Tibial artery (tissue), 4 donors: Measurements from ENCODE around the gene AMPH.

ENCODE experiments used
- DNase-seq, 2 donors: peaks; one replicate each; pipeline ENCODE4 v3.0.0-alpha.2; 2019
- H3K27ac ChIP-seq, 2 donors: fragments of 200-600 bp; sonication (generic) in 1 of 2; 1 replicate in 1 of 2; 2 replicates in 1 of 2; pipeline ENCODE4 v1.5.1; 2018 to 2019; ENCODE audit warnings: mild to moderate bottlenecking in 1 of 2
- H3K27me3 ChIP-seq, 2 donors: fragments of 200-600 bp; sonication (generic) in 1 of 2; one replicate each; pipeline versions ENCODE4 v1.5.1 to v1.6.0; 2016 to 2019
- H3K36me3 ChIP-seq, 3 donors: fragments of 200-600 bp; sonication (generic) in 2 of 3; one replicate each; pipeline ENCODE4 v1.5.1; 2016 to 2019; ENCODE audit warnings: mild to moderate bottlenecking in 2 of 3
- H3K4me1 ChIP-seq, 4 donors: fragments of 200-600 bp; sonication (generic) in 2 of 4; 1 replicate in 3 of 4; 2 replicates in 1 of 4; pipeline ENCODE4 v1.5.1; 2016 to 2019
- H3K4me3 ChIP-seq, 2 donors: fragments of 200-600 bp; sonication (generic) in 1 of 2; 1 replicate in 1 of 2; 2 replicates in 1 of 2; pipeline ENCODE4 v1.5.1; 2018 to 2019; ENCODE audit warnings: mild to moderate bottlenecking in 2 of 2
- H3K9me3 ChIP-seq, 3 donors: fragments of 200-600 bp; sonication (generic) in 1 of 3; one replicate each; pipeline ENCODE4 v1.5.1; 2016 to 2019
- intact Hi-C: fragments of 100-400 bp; cut with DNase I; formaldehyde crosslinking; loops from one replicate; pipeline ENCODE4 v1.15.0; 2023; ENCODE audit warnings: low total_unique reads
- TF ChIP-seq, protein P1 (sequence below), 2 experiments: fragments of 200-600 bp in 1 of 2; fragments of 450-650 bp in 1 of 2; IDR thresholded peaks; one replicate each; pipeline ENCODE4 v1.5.1; 2017 to 2019; ENCODE audit warnings: antibody characterized with exemption in 2 of 2, mild to moderate bottlenecking in 1 of 2, moderate library complexity in 1 of 2

Gene AMPH

DNA sequence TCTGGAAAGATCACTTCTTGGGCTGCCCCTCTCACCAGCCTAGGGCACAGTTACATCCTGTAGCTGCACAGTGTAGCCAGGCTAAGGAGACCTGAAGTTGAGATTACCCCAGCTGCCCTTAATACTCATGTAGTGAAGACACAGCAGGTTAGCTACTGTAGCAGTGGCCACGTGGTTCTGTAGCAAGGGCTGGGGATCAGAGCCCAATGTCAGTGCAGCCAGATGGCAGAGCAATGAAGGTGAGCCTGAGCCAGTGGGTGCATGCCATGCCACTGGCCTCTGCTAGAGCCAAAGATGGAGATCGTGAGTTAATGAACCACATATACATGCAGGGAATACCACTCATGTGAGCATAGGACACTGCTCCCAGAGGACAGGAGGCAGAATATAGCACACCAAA, 15.5 kb downstream of the AMPH start:
- TF ChIP-seq, protein P1, sequence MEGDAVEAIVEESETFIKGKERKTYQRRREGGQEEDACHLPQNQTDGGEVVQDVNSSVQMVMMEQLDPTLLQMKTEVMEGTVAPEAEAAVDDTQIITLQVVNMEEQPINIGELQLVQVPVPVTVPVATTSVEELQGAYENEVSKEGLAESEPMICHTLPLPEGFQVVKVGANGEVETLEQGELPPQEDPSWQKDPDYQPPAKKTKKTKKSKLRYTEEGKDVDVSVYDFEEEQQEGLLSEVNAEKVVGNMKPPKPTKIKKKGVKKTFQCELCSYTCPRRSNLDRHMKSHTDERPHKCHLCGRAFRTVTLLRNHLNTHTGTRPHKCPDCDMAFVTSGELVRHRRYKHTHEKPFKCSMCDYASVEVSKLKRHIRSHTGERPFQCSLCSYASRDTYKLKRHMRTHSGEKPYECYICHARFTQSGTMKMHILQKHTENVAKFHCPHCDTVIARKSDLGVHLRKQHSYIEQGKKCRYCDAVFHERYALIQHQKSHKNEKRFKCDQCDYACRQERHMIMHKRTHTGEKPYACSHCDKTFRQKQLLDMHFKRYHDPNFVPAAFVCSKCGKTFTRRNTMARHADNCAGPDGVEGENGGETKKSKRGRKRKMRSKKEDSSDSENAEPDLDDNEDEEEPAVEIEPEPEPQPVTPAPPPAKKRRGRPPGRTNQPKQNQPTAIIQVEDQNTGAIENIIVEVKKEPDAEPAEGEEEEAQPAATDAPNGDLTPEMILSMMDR (IDR thresholded peaks at IDR 0.05): no peak
- Histone ChIP-seq H3K27ac (no peak overlapping the region), H3K4me1 (no peaks in the 10 kb centered on the region), H3K4me3 (no peak overlapping the region), H3K9me3 (no peaks in the 10 kb centered on the region), H3K36me3 (no peaks in the 10 kb centered on the region), H3K27me3 (no peaks in the 10 kb centered on the region)
- DNase-seq: no peak
- intact Hi-C loops: no loop called here

DNA sequence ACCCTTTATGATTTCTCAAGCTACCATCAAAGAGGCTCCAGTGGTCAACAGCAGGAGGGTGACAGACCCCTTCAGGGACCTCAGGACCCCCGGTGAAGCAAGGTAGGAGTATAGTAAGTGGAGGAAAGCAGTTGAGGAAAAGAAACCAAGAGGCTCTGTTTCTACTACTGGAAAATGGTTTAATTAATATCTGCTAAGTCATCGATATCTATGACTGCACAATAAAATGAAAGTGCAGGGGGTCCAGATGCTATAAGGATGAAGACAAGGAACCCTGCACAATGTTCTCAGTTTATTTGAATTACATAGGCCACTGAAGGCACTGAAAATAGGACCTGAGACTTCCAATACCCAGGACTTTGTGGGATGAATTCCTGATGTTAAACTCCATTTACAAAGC, 23.7 kb downstream of the AMPH start:
- intact Hi-C loops: no loop called here
- DNase-seq: no peak
- H3K27ac ChIP-seq: no peak overlapping the region
- TF ChIP-seq, protein P1 (IDR thresholded peaks at IDR 0.05): no peak
- H3K9me3 ChIP-seq: no peaks in the 10 kb centered on the region
- no peak overlapping the region for H3K4me3 ChIP-seq
- no peaks in the 10 kb centered on the region for H3K27me3 ChIP-seq
- H3K4me1 ChIP-seq: no peaks in the 10 kb centered on the region
- no peaks in the 10 kb centered on the region for H3K36me3 ChIP-seq

DNA sequence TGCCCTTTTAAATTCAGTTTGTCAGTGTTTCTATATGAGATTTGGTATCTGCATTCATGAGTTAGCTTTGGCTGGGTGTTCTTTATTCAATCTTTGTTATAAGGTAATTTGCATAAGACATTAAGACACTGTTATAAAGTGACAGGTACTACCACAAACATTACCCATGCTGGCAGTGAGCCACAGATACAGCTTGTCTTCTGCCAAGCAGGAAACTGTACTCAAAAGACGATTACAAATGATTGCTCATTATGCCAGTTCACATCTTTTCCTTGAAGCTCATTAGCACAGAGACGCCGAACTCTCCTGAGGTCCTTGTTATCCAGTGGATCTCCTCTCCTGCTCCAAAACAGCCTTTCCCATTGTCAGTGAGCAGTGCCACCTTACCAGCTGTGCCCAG, 30.4 kb downstream of the AMPH start:
- H3K27ac ChIP-seq: no peak overlapping the region
- H3K9me3 ChIP-seq: no peaks in the 10 kb centered on the region
- no peak for DNase-seq
- intact Hi-C loops: no loop called here
- H3K4me3 ChIP-seq: no peak overlapping the region
- no peaks in the 10 kb centered on the region for H3K36me3 ChIP-seq
- TF ChIP-seq, protein P1 (IDR thresholded peaks at IDR 0.05): no peak
- H3K27me3 ChIP-seq: no peaks in the 10 kb centered on the region
- H3K4me1 ChIP-seq: no peaks in the 10 kb centered on the region

DNA sequence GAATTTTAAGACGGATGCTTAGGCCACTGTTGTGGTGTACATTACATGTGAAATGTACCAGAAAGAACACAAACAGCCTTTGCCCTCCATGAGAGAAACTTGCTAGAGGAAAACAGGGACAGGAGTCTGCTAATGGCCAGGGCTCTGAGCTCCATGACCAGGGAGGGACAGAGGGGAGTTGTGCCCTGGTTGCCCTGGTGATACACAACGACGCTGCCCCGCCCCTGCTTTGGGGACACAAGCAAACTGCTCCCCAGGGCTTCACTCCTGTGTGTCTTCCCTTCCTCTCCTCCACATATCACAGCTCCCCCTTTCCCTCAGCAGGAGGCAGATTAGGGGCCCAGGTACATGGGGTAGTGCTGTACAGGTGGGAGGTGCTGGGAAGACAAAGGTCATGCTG, 36.2 kb downstream of the AMPH start:
- intact Hi-C loops: no loop called here
- no peaks in the 10 kb centered on the region for H3K36me3 ChIP-seq
- no peaks in the 10 kb centered on the region for H3K4me1 ChIP-seq
- no peaks in the 10 kb centered on the region for H3K27me3 ChIP-seq
- H3K27ac ChIP-seq: no peak overlapping the region
- no peak overlapping the region for H3K4me3 ChIP-seq
- no peak for DNase-seq
- TF ChIP-seq, protein P1 (IDR thresholded peaks at IDR 0.05): no peak
- no peaks in the 10 kb centered on the region for H3K9me3 ChIP-seq

DNA sequence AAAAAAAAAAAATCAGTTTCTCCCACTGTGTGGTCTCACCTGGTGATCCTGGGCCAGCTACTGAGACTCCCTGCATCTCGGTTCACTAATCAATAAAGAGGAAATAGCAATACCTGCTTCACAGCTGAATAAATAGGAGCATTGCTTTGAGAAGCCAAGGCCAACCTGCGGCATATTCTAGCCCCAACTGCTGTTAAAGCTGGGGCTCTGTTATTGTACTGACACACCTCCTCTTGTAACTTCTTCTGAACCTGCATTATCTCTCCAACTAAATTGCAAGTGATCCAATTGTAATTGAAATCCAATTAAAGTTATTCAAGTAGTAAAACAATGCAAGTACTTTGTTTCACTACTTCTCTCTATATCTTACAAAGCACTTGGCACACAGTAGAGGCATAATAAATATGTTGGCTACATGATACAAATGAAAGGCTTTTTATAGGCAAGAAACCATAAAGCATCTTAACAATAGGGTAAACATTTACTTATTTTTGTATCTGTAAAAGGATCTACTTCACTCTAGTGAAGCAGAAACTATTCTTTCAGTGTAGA, 38.4 kb downstream of the AMPH start:
- TF ChIP-seq, protein P1 (IDR thresholded peaks at IDR 0.05): no peak
- Histone ChIP-seq H3K27ac (no peak overlapping the region), H3K36me3 (no peaks in the 10 kb centered on the region), H3K27me3 (no peaks in the 10 kb centered on the region), H3K4me1 (no peaks in the 10 kb centered on the region), H3K4me3 (no peak overlapping the region), H3K9me3 (no peaks in the 10 kb centered on the region)
- no peak for DNase-seq
- intact Hi-C loops: no loop called here
